NCI-H1105 treated with DMSO at 0.1 percent for 48 hours (cell line): Measurements from ENCODE around the gene CHPF2.

Source experiments
- DNase-seq: peaks from one replicate; lab custom pipeline; 2025; lab: John Stamatoyannopoulos, UW

Gene CHPF2

DNA sequence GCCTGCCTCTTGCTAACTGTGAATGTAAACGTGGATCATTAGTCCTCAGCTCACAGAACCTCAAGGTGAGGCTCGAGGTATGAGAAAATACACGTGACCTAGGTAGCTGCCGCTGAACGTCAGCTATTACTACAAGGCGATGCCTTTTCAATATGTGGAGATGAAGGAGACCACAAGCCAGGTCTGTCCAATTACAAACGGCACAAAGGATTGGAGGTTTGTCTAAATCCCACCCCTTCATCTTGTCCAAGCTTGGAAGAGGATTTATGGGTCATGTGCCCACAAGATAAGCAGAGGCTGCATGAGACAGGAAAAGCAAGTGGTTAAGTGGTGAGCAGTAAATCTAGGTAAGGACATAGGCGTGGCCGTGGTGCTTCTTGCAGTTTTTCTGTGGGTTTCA, 25.4 kb upstream of the CHPF2 start:
- DNase-seq = no peak

DNA sequence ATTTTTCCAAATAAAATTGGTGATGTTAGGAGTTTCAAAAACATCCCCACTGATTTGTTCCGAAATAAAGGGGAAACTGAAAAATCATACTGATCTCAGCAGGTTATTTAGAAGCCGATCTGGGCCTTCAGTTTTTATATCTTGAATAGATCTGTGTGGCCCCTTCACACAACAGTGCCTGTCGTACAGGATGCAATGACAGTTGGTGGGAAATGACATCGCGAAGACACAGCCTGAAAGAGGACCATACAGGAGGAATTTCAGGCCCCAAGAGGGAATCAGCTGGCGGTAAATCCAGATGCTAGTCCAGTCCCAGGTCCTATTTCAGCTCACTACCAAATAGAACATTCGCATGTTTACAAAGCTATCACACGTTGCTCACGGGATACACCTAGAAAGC, 25.0 kb upstream of the CHPF2 start:
- DNase-seq = no peak

DNA sequence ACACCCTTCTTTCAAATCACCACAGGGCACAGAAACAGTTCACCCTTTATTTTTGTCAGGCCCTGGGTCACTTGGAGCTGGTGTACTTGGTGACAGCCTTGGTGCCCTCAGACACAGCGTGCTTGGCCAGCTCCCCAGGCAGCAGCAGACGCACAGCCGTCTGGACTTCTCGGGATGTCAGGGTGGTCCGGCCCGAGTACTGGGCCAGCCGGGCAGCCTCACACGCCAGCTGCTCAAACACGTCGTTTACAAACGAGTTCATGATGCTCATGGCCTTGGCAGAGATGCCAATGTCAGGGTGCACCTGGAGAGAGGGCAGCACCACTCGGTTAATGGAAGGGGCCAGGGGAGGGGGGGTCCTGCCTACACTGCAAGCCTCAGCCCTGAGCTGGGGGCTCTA, 24.5 kb upstream of the CHPF2 start:
- no peak for DNase-seq

DNA sequence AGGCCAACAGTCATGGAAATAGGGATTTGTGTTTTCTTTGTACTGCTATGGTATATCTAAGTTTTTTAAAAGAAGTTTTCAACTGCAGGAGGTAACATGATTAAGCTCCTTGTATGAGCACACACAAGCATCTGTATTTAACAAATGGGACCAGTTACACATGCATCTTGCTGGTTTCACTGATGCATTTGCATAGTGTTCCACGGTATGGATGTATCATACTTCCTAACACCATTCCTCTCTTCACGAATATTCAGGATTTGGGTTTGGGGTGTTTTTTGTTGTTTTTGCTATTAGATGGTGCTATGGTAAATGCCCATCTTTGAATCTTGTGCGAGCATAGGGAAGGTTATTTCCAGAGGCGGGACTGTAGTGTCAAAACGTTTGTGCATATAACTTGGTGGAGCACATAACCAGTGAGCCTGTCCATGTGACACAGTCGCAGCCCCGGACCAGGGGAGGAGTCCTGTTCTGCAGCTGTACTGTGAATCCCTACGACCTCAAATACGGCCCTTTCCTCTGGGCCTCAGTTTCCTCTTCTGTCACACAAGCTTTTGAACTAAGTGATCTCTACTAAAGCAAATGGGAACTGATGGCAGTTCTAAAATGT, 23.9 kb upstream of the CHPF2 start:
- DNase-seq = no peak

DNA sequence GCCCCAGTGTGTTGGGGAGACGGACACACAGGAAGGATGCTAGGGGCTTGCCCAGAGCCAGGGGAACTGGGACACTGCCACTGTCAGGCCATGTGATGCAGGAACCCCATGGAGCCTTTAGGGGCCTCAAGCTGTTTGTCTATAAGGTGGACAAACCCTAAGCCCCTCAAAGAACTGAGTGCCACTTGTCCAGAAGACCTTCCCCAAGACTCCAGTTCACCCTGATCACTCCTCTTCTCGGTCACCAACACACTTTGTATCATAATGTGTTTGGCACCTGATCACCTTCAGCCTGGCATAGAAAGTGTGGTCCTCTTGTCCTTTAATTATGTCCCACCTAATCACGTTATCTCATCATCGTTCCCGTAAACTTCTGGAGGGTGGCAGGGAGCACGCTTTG, 22.7 kb upstream of the CHPF2 start:
- no peak for DNase-seq

DNA sequence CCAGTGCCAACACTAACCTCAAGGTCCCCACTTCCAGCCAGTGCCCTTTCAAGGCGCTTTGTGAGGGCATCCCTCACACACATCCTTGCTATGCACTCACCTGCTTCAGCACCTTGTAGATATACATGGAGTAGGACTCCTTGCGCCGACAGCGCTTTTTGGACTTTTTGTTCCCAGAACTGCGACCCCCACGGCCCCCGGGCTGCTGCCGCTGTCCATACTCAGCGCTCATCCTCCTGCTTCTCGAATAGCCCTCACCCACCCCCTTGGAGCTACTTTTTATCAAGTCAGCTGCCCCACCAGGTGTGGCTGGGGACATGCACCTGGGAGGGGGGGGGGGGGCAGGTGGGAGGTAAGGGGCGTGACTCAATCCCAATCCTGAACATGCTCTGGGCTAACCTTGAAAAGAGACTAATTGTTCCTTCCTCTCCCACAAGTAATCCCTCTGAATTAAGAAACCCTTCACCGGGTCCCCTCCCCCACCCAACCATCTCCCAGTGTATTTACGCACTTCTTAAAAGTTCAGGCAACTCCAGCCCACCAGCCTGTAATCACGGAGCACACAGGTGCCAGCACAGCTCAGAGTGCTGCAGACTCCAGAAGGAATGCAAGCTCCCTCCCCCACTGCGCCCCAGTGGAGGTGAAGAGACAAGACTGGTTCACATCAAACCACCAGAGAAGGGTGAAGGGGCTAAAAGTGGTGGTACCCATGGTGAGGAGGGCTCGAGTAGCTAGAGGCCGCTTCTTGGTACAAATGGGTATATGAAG, 22.0 kb upstream of the CHPF2 start, which contains the start of gene H2BK1:
H2BK1 (minus strand) TSS at position 402 of the 768 bp plus-strand sequence; CDS start at position 232, 170 bp downstream.
- no peak for DNase-seq

DNA sequence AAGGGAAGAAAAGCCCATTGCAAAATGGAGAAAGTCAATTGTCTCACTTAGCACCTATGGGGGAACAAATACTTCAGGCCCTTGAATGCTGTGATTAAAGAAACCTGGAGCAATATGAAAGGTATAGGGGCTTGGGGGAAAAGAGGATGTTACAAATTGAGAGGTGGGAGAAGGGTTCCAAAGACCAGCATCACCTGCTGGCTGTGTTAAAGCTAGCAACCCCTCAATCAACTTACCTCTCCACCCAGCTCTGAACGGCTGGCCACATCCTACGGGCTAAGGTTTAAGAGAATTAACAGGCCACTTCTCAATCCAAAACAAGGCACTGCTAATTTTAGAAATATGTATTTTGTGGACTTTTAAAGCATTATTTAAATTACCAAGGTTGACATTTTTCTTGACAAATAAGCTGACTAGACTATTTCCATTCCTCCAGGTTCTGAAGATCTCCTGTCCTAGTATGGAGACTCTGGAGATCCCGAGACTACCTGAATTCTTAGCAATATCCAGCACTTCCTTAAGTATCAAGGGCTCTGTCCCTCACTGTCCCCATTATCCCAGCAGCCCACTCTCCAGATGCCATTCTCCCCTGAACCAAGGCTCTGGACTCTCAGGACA, 21.0 kb upstream of the CHPF2 start:
- DNase-seq = no peak

DNA sequence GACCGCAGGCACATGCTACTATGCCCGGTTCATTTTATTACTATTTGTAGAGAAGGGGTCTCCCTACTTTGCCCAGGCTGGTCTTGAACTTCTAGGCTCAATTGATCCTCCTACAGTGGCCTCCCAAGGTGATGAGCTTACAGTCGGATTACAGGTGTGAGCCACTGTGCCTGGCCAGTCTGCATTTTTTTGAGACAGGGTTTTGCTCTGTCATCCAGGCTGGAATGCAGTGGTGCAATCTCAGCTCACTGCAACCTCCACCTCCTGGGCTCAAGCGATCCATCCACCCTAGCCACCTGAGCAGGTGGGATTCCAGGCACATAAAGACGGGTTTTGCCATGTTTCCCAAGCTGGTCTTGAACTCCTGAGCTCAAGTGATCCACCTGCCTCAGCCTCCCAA, 19.7 kb upstream of the CHPF2 start:
- DNase-seq = no peak

DNA sequence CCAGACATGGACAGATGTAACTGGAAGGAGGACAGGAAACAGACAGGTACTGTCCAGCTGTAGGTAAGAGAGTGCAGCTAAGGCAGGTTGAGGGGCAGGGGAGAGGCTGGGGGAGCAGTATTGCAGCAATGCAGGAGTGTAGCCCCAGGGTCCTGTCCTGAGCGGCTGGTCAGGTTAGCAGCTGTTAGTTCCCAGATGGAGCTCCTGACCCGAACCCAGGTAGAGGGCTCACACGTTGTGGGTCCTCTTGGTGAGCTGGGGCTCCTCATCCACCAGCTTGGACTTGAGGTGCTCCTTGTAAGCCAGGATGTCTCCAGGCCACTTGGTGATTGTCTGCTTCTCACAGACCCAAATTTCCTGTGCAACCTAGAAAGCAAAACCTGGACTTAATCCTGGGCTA, 18.5 kb upstream of the CHPF2 start:
- DNase-seq = no peak

DNA sequence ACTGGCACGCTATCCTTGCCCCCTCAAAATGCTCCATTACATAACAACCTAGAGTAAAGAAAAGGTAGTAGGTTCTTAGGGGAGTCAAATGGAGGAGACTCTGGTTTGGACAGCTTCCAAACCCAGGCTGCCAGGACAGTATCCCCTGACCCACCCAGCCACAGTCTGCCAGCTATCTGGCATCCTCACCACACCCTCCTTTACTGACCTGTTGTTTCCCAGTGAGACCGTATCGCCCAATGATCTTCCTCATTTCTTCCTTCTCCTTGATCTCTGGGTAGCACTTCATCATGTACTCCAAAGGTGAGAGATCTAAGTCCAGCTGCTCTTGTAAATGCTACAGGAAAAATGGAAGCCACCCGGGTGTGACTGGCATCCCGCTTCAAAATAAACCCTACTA, 16.9 kb upstream of the CHPF2 start:
- no peak for DNase-seq

DNA sequence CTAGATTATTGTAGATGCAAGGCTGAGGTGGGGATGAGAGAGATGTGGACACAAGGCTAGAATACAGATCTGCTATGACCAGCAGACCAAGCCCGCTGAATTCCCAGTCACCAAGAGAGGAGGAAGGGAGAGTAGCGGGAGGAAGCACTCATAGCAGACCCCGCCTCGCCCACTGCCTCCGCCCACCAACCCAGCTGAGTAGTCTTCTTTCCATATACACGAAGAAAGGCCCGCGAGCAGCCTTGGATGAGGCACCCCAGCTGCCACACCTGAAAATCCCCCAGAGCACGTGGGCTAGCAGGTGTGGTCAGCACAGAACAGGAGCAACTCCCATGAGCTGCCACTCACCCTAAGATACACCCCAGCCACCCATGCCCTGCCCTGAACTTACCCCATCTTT, 14.1 kb upstream of the CHPF2 start:
- no peak for DNase-seq

DNA sequence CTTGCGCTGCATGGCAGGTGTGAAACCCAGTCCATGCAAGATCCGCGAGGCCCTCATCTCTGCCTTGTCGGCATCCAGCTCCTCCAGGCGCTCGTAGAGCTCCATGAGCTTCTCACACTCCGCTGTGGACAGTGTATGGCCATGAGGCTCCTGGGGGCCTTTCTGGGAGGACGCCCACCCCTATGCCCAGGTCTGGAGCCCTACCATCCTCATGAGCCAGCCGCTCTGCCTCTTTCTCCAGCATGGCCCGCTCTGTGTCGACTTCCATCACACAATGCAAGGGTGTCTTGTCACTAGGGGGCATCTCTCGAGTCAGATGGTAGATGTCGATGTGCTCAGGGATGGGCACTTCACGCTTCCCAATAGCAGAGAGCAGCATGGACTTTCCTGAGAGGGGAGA, 8.6 kb upstream of the CHPF2 start:
- no peak for DNase-seq

DNA sequence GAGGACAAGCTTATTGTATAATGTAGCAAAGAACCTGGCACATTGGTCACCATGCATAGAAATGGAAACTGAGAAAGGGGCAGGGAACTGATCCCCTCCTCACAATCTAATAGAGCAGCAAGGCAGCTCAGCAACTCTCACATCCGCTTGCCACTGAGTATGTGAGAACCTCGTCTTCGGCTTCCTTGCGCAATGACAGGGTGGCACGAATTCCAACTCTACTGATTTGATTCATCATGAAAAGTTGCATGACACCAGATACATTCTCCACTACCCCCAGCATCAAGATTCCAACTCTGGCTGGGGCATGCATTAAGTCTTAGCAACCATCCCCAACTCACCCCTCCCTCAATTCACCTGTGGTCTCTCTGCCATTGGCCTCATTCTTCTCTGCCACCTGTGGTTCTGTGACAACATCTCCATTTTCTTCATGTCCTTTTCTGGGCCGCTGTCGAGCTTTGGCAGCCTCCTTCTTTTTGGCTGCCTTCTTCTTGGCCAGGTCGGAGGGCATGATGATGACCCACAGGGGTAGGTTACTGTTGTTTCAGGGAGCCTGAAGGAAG, 6.3 kb upstream of the CHPF2 start:
- DNase-seq = no peak

DNA sequence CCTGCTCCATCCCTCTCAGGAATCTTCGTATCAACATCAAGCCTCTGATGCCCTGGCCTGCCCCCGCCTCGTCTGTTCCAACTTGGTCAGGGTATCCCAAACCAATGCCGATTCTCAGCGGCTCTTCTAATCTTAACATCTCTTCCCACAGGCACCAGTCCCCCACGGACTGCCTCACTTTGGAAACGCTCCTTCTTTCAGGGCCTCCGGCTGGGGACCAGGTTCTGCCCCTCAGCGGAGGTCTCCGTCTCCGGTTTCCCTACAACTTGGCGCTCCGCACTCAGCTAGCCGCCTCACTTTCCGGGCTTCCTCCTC, 5.8 kb upstream of the CHPF2 start:
- no peak for DNase-seq

DNA sequence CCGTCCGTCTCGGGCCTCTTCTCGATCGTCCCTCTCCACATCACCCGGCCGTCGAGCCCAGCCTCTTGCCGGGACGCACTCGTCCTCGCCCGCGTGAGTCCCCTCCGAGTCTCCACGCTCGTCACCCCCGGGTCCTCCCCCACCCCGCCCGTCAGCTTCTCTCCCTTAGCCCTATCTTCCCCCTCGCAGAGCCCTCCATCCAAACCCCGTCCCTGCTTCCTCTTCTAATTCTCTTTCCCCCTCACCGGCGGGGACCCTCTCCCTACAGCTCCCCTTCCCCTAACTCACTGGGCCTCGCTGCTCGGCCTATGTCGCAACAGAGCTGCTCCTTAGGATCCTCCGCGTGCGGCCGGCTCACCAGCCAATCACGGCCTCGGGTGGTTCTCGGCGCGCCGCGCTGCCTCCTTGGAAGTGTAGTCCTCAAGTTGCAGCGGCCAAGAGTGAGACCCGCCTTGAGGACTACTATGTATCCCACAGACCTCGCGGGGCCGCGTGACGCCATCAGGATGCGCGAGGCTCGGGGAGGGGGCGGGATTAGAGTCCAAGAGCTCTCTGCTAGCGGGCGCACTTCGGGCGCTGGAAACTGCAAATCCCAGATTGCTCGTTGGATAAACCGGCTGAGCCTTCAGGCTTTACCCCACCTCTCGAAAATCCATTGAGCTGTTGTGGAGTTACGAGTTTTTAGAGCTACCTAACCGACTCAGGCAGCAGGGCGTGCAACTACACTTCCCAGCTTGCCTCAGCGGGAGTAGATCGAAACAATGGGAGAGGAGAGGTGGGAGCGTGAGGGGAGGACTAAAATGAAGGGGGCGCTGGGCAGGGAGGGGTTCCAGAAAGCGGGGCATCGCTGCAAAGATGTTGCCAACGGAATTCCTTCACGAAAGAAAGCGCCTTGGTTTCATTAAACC, 5.2 kb upstream of the CHPF2 start, which contains the start of gene ABCF2:
ABCF2 (minus strand) TSS at position 331 of the 908 bp plus-strand sequence. CDS start 747 bp downstream, outside the sequence.
- peak; percentile 96 for DNase-seq

DNA sequence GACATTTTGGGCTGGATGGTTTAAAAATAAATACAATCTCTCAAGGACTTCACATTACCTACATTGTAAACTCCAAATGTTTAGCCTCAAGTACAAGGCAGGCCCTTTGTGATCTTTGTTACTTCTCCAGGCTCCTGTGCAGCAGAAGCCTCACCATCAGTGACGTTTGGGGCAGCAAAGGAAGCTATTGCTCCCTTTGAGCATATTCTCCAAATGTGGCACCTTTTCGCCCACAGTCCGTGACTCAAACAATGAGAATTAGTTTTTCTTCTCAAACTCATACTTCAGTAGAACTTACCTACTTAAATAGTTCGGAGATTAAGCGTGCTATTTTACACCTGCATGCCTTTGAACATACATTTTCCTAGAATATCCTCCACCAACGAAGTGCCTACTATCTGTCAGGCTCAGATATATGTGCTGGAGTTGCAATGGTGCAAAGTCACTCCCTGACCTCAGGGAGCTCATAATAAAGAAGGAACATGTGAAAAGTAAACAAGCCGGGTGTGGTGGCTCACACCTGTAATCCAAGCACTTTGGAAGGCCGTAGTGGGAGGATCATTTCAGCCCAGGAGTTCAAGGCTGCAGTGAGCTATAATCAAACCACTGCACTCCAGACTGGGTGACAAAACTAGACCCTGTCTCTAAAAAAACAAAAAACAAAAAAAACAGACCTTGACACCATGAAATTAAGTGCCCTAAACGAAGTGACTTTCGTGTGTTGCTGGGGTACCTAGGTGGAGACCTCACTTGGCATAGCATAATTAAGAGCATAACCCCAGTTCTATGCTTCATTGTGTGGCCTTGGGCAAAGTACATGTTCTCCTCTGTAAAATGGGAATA, 4.0 kb upstream of the CHPF2 start:
- DNase-seq = no peak

DNA sequence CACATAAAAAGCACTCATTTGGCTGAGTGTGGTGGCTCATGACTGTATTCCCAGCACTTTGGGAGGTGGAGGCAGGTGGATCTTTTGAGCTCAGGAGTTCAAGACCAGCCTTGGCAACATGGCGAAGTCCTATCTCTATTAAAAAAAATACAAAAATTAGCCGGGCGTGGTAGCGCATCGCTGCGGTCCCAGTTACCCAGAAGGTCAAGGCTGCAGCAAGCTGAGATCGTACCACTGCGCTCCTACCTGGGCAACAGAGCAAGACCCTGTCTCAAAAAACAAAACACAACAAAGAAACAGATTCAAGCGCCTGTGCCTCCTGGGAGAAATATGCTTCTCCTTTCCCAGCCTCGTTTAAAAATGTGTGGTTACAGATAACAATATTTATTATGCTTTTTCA, 3.0 kb upstream of the CHPF2 start:
- no peak for DNase-seq

DNA sequence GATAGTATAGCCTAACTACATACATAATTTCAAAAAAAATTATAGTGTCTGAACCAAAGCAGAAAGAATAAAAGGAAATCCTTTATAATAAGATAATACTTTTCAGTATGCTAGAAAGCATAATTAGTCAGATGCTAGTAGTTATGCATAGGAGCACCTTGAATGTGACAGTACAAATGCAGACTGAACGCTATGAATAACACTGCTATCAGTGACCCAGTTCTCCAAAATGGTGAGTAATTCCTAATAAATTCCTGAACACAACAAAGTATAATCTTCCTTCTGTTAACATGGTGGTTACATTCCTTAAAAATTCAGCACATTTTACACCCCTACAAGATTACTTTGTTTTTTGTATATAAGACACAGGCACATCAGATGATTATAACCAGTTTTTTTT, 1.2 kb upstream of the CHPF2 start:
- no peak for DNase-seq

DNA sequence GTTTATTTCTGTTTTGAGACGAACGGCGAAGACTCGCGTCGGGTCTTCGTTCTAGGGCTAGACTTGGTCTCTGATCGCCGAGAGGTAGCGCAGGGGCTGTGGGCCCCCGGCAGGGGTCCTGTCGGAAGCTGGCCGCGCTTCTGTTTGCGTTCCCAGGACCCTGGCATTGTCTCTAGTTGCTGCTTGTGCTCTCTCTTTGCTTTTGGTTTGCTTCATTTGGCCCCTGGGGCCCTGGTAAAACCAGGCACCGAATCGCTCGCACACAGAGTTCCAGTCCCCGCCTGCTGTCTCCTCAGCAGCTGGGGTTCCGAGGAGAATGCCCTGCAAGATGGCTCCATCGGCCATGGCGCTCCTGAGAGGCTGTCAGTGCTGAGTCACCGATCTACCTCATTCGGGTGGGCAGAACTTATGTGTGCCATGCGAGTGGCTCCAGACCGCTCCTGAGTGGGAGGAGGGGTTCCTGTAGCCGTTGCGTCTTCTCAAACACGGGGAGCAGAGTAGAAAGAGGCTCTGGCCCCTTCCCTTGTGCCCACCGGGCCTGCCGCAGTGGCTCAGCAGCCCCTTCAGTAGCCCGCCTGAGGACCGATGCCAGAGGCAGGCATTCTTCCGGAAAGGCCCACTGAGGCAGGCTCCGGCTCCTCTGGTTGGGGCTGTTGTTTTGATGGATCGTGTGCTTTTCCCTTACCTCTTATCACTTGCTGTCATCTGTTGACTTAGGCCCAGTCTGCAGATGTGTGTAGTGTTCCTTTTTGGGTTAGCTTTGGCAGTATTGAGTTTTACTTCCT, 826 bp downstream of the CHPF2 start:
- no peak for DNase-seq

DNA sequence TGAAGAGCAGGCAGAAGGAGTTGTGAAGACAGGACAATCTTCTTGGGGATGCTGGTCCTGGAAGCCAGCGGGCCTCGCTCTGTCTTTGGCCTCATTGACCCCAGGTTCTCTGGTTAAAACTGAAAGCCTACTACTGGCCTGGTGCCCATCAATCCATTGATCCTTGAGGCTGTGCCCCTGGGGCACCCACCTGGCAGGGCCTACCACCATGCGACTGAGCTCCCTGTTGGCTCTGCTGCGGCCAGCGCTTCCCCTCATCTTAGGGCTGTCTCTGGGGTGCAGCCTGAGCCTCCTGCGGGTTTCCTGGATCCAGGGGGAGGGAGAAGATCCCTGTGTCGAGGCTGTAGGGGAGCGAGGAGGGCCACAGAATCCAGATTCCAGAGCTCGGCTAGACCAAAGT, 1.5 kb downstream of the CHPF2 start:
- DNase-seq = no peak
